Right lobe of liver (tissue), 6 donors: ENCODE data around the gene CASZ1. TPM values are rescaled to one million over a fixed set of nuclear protein-coding genes. Genes with fewer than 3 reads are reported as not detected.

ENCODE experiments used
- ATAC-seq, 4 donors: fragments of 200-7000 bp; cut with Tn5 transposase; one replicate each; pipeline ENCODE4 v1.9.1; 2020; ENCODE audit warnings: mild to moderate bottlenecking in 4 of 4, moderate library complexity in 4 of 4
- DNase-seq, 3 donors: peaks; one replicate each; pipeline ENCODE4 v3.0.0-alpha.2; 2020
- H3K27ac ChIP-seq, 3 donors: fragments of 200-600 bp; one replicate each; pipeline ENCODE4 v1.8.0; 2022
- H3K27me3 ChIP-seq, 2 donors: fragments of 200-600 bp; one replicate each; pipeline ENCODE4 v1.8.0; 2022
- H3K36me3 ChIP-seq, 4 donors: fragments of 200-600 bp; sonication (generic) in 1 of 4; one replicate each; pipeline versions ENCODE4 v1.5.1 to v1.8.0; 2017 to 2022; ENCODE audit warnings: control low read depth in 1 of 4
- H3K4me1 ChIP-seq, 4 donors: fragments of 200-600 bp; sonication (generic) in 1 of 4; one replicate each; pipeline versions ENCODE4 v1.5.1 to v1.8.0; 2017 to 2022; ENCODE audit warnings: control low read depth in 1 of 4
- H3K4me3 ChIP-seq, 3 donors: fragments of 200-600 bp; one replicate each; pipeline ENCODE4 v1.8.0; 2022
- H3K9me3 ChIP-seq, 4 donors: fragments of 200-600 bp; sonication (generic) in 1 of 4; one replicate each; pipeline versions ENCODE4 v1.5.1 to v1.8.0; 2017 to 2022; ENCODE audit warnings: control low read depth in 1 of 4
- CTCF ChIP-seq, 4 donors: fragments of 200-600 bp in 3 of 4; fragments of 450-650 bp in 1 of 4; IDR thresholded peaks; one replicate each; pipeline versions ENCODE4 v1.5.1 to v1.8.0; 2016 to 2022; ENCODE audit warnings: antibody characterized with exemption in 4 of 4, mild to moderate bottlenecking in 2 of 4
- POLR2A ChIP-seq: fragments of 450-650 bp; IDR thresholded peaks from one replicate; pipeline ENCODE4 v1.6.1; 2017; ENCODE audit warnings: antibody characterized with exemption, mild to moderate bottlenecking
- WGBS: methylation state at CpG from one replicate; pipeline ENCODE4 v1.1.6; 2018; ENCODE audit warnings: low coverage, low lambda C conversion rate; ENCODE audit not compliant: insufficient coverage; ENCODE audit errors: missing lambda C conversion rate; 5-methylcytosine and 5-hydroxymethylcytosine counted together
- intact Hi-C, 2 donors: fragments of 100-400 bp; cut with DNase I; formaldehyde crosslinking; loops; one replicate each; pipeline versions ENCODE4 v1.11.2 to v1.14.1; 2022
- total RNA-seq, 6 experiments: library from RNA; depleted of rRNA in 2 of 6; stranded (reverse); fragments of >200 nt in 2 of 6; fragmentation: NEBNext Ultra II Directional in 3 of 6; extraction: Animal tissue kit (Norgen Biotek cat#: 25700) in 3 of 6; gene quantifications; one replicate each; pipeline versions ENCODE4 v1.1.0 to v1.2.4, GENCODE V29; 2016 to 2023
- donor health status: DM: no; HTN: yes; CAD: no.
- donor health status: DM: no; HTN: no; CAD: no.
- donor health status: DM: no; HTN: no; CAD: no.
- donor health status: DM: no; HTN: yes; CAD: no.
- donor health status: DM: no; HTN: yes; CAD: no.

CASZ1 gene
- total RNA-seq, 6 experiments from 2014 or later = 3.1 to 10.1 (median 5.3) TPM

- DNase-seq (no peak), ATAC-seq (no peak)
- WGBS = 83% methylated on average over 15 of the region's 40 CpGs
- intact Hi-C loops = no loop called here
- Histone ChIP-seq H3K4me3 (no peak overlapping the region), H3K4me1 (no peaks in the 10 kb centered on the region), H3K36me3 (no peaks in the 10 kb centered on the region), H3K27ac (no peak overlapping the region), H3K9me3 (no peaks in the 10 kb centered on the region), H3K27me3 (no peaks in the 10 kb centered on the region)
- no peak for TF ChIP-seq POLR2A
- no peak for TF ChIP-seq CTCF (IDR thresholded peaks at IDR 0.05)
Measured at GRCh38 chr1:10650556-10651388, 145.7 kb downstream of the CASZ1 start.

- ATAC-seq = no peak
- H3K4me3 ChIP-seq = no peak overlapping the region
- WGBS = 78% methylated on average over 11 of the region's 30 CpGs
- H3K4me1 ChIP-seq = no peaks in the 10 kb centered on the region
- H3K36me3 ChIP-seq = no peaks in the 10 kb centered on the region
- intact Hi-C loops = no loop called here
- no peak overlapping the region for H3K27ac ChIP-seq
- no peak for DNase-seq
- no peaks in the 10 kb centered on the region for H3K9me3 ChIP-seq
- no peaks in the 10 kb centered on the region for H3K27me3 ChIP-seq
- TF ChIP-seq CTCF (IDR thresholded peaks at IDR 0.05) (no peak), POLR2A (no peak)
Measured at GRCh38 chr1:10649517-10650201, 146.8 kb downstream of the CASZ1 start.

- Histone ChIP-seq H3K9me3 (no peaks in the 10 kb centered on the region), H3K4me3 (no peak overlapping the region), H3K27ac (no peak overlapping the region), H3K36me3 (no peaks in the 10 kb centered on the region), H3K4me1 (no peaks in the 10 kb centered on the region), H3K27me3 (no peaks in the 10 kb centered on the region)
- ATAC-seq (no peak), DNase-seq (no peak)
- no CpG with 5 or more reads among the region's 32 CpGs for WGBS
- intact Hi-C loops = no loop called here
- TF ChIP-seq CTCF (IDR thresholded peaks at IDR 0.05) = no peak
- TF ChIP-seq POLR2A = no peak
Measured at GRCh38 chr1:10648689-10649516, 147.5 kb downstream of the CASZ1 start.

- ATAC-seq = no peak
- intact Hi-C loops = no loop called here
- Histone ChIP-seq H3K4me1 (no peaks in the 10 kb centered on the region), H3K36me3 (no peaks in the 10 kb centered on the region), H3K27me3 (no peaks in the 10 kb centered on the region), H3K9me3 (no peaks in the 10 kb centered on the region), H3K27ac (no peak overlapping the region), H3K4me3 (no peak overlapping the region)
- 92% methylated on average over 15 of the region's 38 CpGs for WGBS
- no peak for DNase-seq
- TF ChIP-seq CTCF (IDR thresholded peaks at IDR 0.05) = no peak
- TF ChIP-seq POLR2A = no peak
Measured at GRCh38 chr1:10647414-10648170, 148.9 kb downstream of the CASZ1 start.
